BLaER1 treated with 17β-estradiol and CSF1 and Interleukin-3, amounts not matched to agents 10 nM and 100 nM (cell line): Measurements from ENCODE around the gene NTM.

Experiments used
- H3K27ac ChIP-seq, 11 experiments: shearing (Covaris generic); formaldehyde crosslinking; 2 replicates each; pipeline ENCODE4 v1.8.1; 2022
- H3K27me3 ChIP-seq, 11 experiments: shearing (Covaris generic); formaldehyde crosslinking; 2 replicates each; pipeline ENCODE4 v1.8.1; 2022
- H3K36me3 ChIP-seq, 11 experiments: shearing (Covaris generic); formaldehyde crosslinking; 2 replicates each; pipeline ENCODE4 v1.8.1; 2022
- H3K4me1 ChIP-seq, 10 experiments: shearing (Covaris generic); formaldehyde crosslinking; 2 replicates each; pipeline ENCODE4 v1.8.1; 2022
- H3K4me2 ChIP-seq, 11 experiments: shearing (Covaris generic); formaldehyde crosslinking; 2 replicates each; pipeline ENCODE4 v1.8.1; 2022
- H3K4me3 ChIP-seq, 10 experiments: shearing (Covaris generic); formaldehyde crosslinking; 2 replicates each; pipeline ENCODE4 v1.8.1; 2022
- H3K9ac ChIP-seq, 11 experiments: shearing (Covaris generic); formaldehyde crosslinking; 2 replicates each; pipeline ENCODE4 v1.8.1; 2022
- H3K9me3 ChIP-seq, 11 experiments: shearing (Covaris generic); formaldehyde crosslinking; replicated peaks in 1 of 11; 2 replicates each; pipeline ENCODE4 v1.8.1; 2022
- H4K20me1 ChIP-seq, 11 experiments: shearing (Covaris generic); formaldehyde crosslinking; 2 replicates each; pipeline ENCODE4 v1.8.1; 2022
- Cebpa-rat ChIP-seq, 11 experiments: shearing (Covaris generic); IDR thresholded peaks; 2 replicates each; pipeline ENCODE4 v1.8.1; 2022

The NTM gene

DNA sequence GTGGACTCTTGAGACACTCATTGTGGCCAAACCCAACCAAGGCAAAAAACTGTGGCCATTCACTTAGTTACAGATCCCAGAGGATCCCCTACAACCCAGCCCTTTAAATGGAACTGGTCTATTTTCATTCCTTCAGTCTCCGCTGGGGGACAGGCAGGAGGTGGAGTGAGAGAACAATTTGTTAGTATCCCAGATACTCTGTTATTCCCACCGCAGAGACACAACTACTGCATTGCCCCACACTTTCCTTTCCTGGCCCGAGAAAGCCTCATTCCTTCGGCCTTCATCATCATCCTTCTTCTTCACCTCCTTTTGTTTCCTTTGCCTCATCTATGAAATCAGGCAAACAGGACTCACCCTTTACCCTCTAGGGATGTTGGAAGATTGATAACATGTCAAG is 191.1 kb downstream of the NTM start:
- Histone ChIP-seq H3K27ac (no peak overlapping the region), H3K36me3 (no peaks in the 10 kb centered on the region), H3K4me2 (no peak overlapping the region), H4K20me1 (no peaks in the 10 kb centered on the region), H3K9ac (no peak overlapping the region), H3K4me3 (no peak overlapping the region), H3K4me1 (no peaks in the 10 kb centered on the region), H3K27me3 (no peaks in the 10 kb centered on the region), H3K9me3 (no peaks in the 10 kb centered on the region)
- TF ChIP-seq Cebpa-rat (IDR thresholded peaks at IDR 0.05) = no peak

GRCh38 chr11:131561972-131562371 is 191.6 kb downstream of the NTM start:
- Histone ChIP-seq H3K36me3 (no peaks in the 10 kb centered on the region), H3K9me3 (no peaks in the 10 kb centered on the region), H3K9ac (no peak overlapping the region), H3K4me2 (no peak overlapping the region), H4K20me1 (no peaks in the 10 kb centered on the region), H3K27me3 (no peaks in the 10 kb centered on the region), H3K4me1 (no peaks in the 10 kb centered on the region), H3K4me3 (no peak overlapping the region), H3K27ac (no peak overlapping the region)
- TF ChIP-seq Cebpa-rat (IDR thresholded peaks at IDR 0.05) = no peak

GRCh38 chr11:131568318-131568717 is 197.9 kb downstream of the NTM start:
- H3K27me3 ChIP-seq = no peaks in the 10 kb centered on the region
- no peak overlapping the region for H3K4me3 ChIP-seq
- H3K9me3 ChIP-seq = no peaks in the 10 kb centered on the region
- no peak for TF ChIP-seq Cebpa-rat (IDR thresholded peaks at IDR 0.05)
- H3K36me3 ChIP-seq = no peaks in the 10 kb centered on the region
- H3K4me2 ChIP-seq = no peak overlapping the region
- no peak overlapping the region for H3K9ac ChIP-seq
- H3K27ac ChIP-seq = no peak overlapping the region
- no peaks in the 10 kb centered on the region for H4K20me1 ChIP-seq
- H3K4me1 ChIP-seq = no peaks in the 10 kb centered on the region

DNA sequence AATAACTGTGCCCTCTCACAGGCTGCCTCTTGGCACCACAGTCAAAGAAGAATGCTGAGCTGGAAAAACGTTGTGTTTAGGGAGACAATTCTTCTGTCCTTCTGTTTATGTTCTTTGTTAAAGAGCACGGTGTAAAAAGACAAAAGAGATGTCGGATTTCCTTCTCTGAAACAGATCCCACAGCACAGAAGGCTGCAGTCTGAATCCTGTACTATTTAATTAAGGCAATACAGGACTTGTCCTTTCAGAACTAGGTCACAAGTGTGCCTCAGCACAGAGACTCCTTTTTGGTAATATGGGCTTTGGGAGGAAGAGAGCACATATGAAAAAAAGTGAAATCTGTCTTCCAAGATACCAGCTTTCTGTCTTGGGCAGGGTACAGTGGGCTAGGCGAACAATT is 201.2 kb downstream of the NTM start:
- Histone ChIP-seq H3K27ac (no peak overlapping the region), H4K20me1 (no peaks in the 10 kb centered on the region), H3K9me3 (no peaks in the 10 kb centered on the region), H3K27me3 (peaks cover 0 to 10% (median 0%) of the 10 kb centered on the region in 11 experiments; a peak in 1 of 22 replicates), H3K4me2 (no peak overlapping the region), H3K36me3 (no peaks in the 10 kb centered on the region), H3K4me1 (no peaks in the 10 kb centered on the region), H3K4me3 (no peak overlapping the region), H3K9ac (no peak overlapping the region)
- TF ChIP-seq Cebpa-rat (IDR thresholded peaks at IDR 0.05) = no peak

- no peaks in the 10 kb centered on the region for H3K36me3 ChIP-seq
- no peaks in the 10 kb centered on the region for H3K9me3 ChIP-seq
- no peak overlapping the region for H3K9ac ChIP-seq
- no peak overlapping the region for H3K4me2 ChIP-seq
- no peaks in the 10 kb centered on the region for H3K4me1 ChIP-seq
- no peak for TF ChIP-seq Cebpa-rat (IDR thresholded peaks at IDR 0.05)
- H3K27ac ChIP-seq = no peak overlapping the region
- H3K27me3 ChIP-seq = peaks cover 0 to 10% (median 0%) of the 10 kb centered on the region in 11 experiments; a peak in 1 of 22 replicates
- no peaks in the 10 kb centered on the region for H4K20me1 ChIP-seq
- no peak overlapping the region for H3K4me3 ChIP-seq
Observed at GRCh38 chr11:131572423-131572822, 202.0 kb downstream of the NTM start.

- TF ChIP-seq Cebpa-rat (IDR thresholded peaks at IDR 0.05) = no peak
- H3K4me2 ChIP-seq = no peak overlapping the region
- peaks cover 0 to 10% (median 0%) of the 10 kb centered on the region in 11 experiments; a peak in 1 of 22 replicates for H3K27me3 ChIP-seq
Observed at GRCh38 chr11:131579932-131580387, 209.5 kb downstream of the NTM start.

DNA sequence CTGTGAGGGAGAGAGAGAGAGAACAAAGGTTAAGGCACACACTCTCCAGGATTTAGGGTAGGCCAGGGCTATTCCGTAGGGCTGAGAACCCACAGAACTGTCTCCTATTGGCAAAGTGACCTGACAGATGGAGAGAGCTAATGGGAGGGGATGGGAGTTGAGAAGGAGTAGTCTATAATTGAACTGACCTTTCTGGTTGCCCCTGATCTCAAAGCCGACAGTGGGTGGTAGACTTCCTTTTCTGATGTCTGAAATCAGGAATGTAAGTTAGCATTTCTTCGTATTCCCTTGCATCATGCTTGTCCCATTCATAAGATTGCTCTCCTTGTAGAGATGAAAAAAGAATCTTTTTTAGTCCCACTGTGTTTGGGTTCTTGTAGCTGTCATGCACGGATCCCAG is 210.1 kb downstream of the NTM start:
- Histone ChIP-seq H3K27ac (no peak overlapping the region), H3K27me3 (peaks cover 0 to 10% (median 0%) of the 10 kb centered on the region in 11 experiments; a peak in 1 of 22 replicates)
- no peak for TF ChIP-seq Cebpa-rat (IDR thresholded peaks at IDR 0.05)

More at GRCh38 chr11:131579932-131580387, 209.5 kb downstream of the NTM start:
- Histone ChIP-seq H3K9me3 (no peaks in the 10 kb centered on the region), H4K20me1 (no peaks in the 10 kb centered on the region), H3K9ac (no peak overlapping the region), H3K36me3 (no peaks in the 10 kb centered on the region), H3K27ac (no peak overlapping the region), H3K4me3 (no peak overlapping the region), H3K4me1 (peaks cover under 1 to 7% (median 4%) of the 10 kb centered on the region in 10 experiments; a peak in 9 of 20 replicates)

DNA sequence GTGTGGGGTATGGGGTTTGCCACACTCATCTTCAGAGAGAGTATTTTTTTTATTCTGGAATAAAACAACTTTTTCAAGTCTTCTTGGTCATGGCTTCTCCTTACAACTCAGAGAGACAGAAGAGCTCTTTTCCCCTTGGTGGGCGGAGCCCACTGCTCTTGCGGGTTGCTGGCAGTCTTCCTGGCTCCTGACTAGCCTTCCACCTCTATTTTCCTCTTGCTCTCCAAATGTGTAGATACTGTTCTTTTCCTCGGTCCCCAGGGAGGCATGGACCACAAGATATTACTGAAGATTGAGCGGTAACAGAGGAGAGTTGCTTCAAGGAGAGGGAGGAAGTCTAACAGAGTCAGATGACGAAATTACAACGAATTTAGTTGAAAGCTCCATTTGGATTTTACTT is 210.6 kb downstream of the NTM start:
- Histone ChIP-seq H3K4me3 (no peak overlapping the region), H3K4me2 (peak overlapping the region in 4 of 11 experiments; percentile 7 to 24 (median 14); a peak in 6 of 22 replicates), H3K27ac (no peak overlapping the region), H3K9me3 (peaks cover 0 to under 1% (median 0%) of the 10 kb centered on the region in 11 experiments; a peak in 1 of 22 replicates), H3K9ac (no peak overlapping the region), H3K4me1 (peaks cover 11 to 15% (median 14%) of the 10 kb centered on the region in 10 experiments; a peak in 16 of 20 replicates), H4K20me1 (no peaks in the 10 kb centered on the region), H3K36me3 (no peaks in the 10 kb centered on the region), H3K27me3 (peaks cover 0 to 4% (median 0%) of the 10 kb centered on the region in 11 experiments; a peak in 1 of 22 replicates)
- no peak for TF ChIP-seq Cebpa-rat (IDR thresholded peaks at IDR 0.05)

More for the DNA sequence above, 210.1 kb downstream of the NTM start:
- Histone ChIP-seq H4K20me1 (no peaks in the 10 kb centered on the region), H3K9ac (no peak overlapping the region), H3K4me2 (no peak overlapping the region), H3K9me3 (no peaks in the 10 kb centered on the region), H3K36me3 (no peaks in the 10 kb centered on the region), H3K4me1 (peaks cover 6 to 12% (median 9%) of the 10 kb centered on the region in 10 experiments; a peak in 16 of 20 replicates), H3K4me3 (no peak overlapping the region)

GRCh38 chr11:131582021-131582525 is 211.7 kb downstream of the NTM start:
- H3K9ac ChIP-seq = no peak overlapping the region
- peaks cover 0 to 5% (median 0%) of the 10 kb centered on the region in 11 experiments; a peak in 2 of 22 replicates for H3K9me3 ChIP-seq
- no peak for TF ChIP-seq Cebpa-rat (IDR thresholded peaks at IDR 0.05)
- H3K4me2 ChIP-seq = no peak overlapping the region
- no peak overlapping the region for H3K27ac ChIP-seq
- H4K20me1 ChIP-seq = no peaks in the 10 kb centered on the region
- peaks cover 11 to 16% (median 14%) of the 10 kb centered on the region in 10 experiments; a peak in 16 of 20 replicates for H3K4me1 ChIP-seq
- no peak overlapping the region for H3K4me3 ChIP-seq
- no peaks in the 10 kb centered on the region for H3K27me3 ChIP-seq
- H3K36me3 ChIP-seq = no peaks in the 10 kb centered on the region

GRCh38 chr11:131583421-131583820 is 213.0 kb downstream of the NTM start:
- H3K27ac ChIP-seq = no peak overlapping the region
- no peaks in the 10 kb centered on the region for H4K20me1 ChIP-seq
- no peak overlapping the region for H3K4me2 ChIP-seq
- peaks cover 0 to 5% (median 0%) of the 10 kb centered on the region in 11 experiments; a peak in 2 of 22 replicates for H3K9me3 ChIP-seq
- peaks cover 11 to 16% (median 14%) of the 10 kb centered on the region in 10 experiments; a peak in 16 of 20 replicates for H3K4me1 ChIP-seq
- no peak for TF ChIP-seq Cebpa-rat (IDR thresholded peaks at IDR 0.05)
- no peaks in the 10 kb centered on the region for H3K36me3 ChIP-seq
- no peaks in the 10 kb centered on the region for H3K27me3 ChIP-seq
- no peak overlapping the region for H3K4me3 ChIP-seq
- no peak overlapping the region for H3K9ac ChIP-seq
